Transverse colon (tissue), 4 donors: Measurements from ENCODE around the gene ARRB2. TPM values are rescaled to one million over a fixed set of nuclear protein-coding genes. Genes with fewer than 3 reads are reported as not detected.
"Not testable (repeated sequence)": the region's sequence is repeated elsewhere in the genome, so short reads cannot be mapped to it uniquely, and the experiment has no call there.

Experiments used
- DNase-seq: peaks from one replicate; pipeline ENCODE4 v3.0.0-alpha.2; 2019
- H3K27ac ChIP-seq, 4 donors: fragments of 200-600 bp; sonication (generic); 2 replicates each; pipeline ENCODE4 v1.5.1; 2016 to 2018; ENCODE audit warnings: inconsistent platforms in 4 of 4
- H3K27me3 ChIP-seq: fragments of 200-600 bp; sonication (generic); 2 replicates; pipeline ENCODE4 v1.5.1; 2017; ENCODE audit warnings: inconsistent platforms
- H3K36me3 ChIP-seq, 4 donors: fragments of 200-600 bp; sonication (generic); 2 replicates each; pipeline ENCODE4 v1.5.1; 2017 to 2019; ENCODE audit warnings: inconsistent platforms in 4 of 4
- H3K4me1 ChIP-seq, 4 donors: fragments of 200-600 bp; sonication (generic); 2 replicates each; pipeline ENCODE4 v1.5.1; 2017 to 2020; ENCODE audit warnings: inconsistent platforms in 4 of 4
- H3K4me3 ChIP-seq, 4 donors: fragments of 200-600 bp; sonication (generic); 1 replicate in 1 of 4; 2 replicates in 3 of 4; pipeline versions ENCODE4 v1.5.1 to v1.6.1; 2017 to 2019; ENCODE audit warnings: inconsistent platforms in 4 of 4
- H3K9me3 ChIP-seq, 2 donors: fragments of 200-600 bp; sonication (generic); 2 replicates each; pipeline ENCODE4 v1.5.1; 2017 to 2019; ENCODE audit warnings: inconsistent platforms in 2 of 2
- CTCF ChIP-seq, 5 experiments: fragments of 200-600 bp in 3 of 5; fragments of 450-650 bp in 2 of 5; sonication (generic) in 3 of 5; IDR thresholded peaks; 1 replicate in 2 of 5; 2 replicates in 3 of 5; pipeline ENCODE4 v1.5.1; 2016 to 2017; ENCODE audit warnings: antibody characterized with exemption in 5 of 5, inconsistent platforms in 3 of 5, mild to moderate bottlenecking in 2 of 5, moderate library complexity in 1 of 5
- EP300 ChIP-seq: sonication (generic); formaldehyde crosslinking; IDR thresholded peaks from one replicate; pipeline ENCODE4 v1.6.1; 2017; ENCODE audit warnings: antibody characterized with exemption, low read depth
- POLR2A ChIP-seq: fragments of 450-650 bp; IDR thresholded peaks from one replicate; pipeline ENCODE4 v1.6.1; 2016; ENCODE audit warnings: antibody characterized with exemption, mild to moderate bottlenecking, moderate library complexity
- POLR2AphosphoS5 ChIP-seq, 3 donors: sonication (generic); formaldehyde crosslinking; IDR thresholded peaks; one replicate each; pipeline ENCODE4 v1.6.1; 2016; ENCODE audit warnings: antibody characterized with exemption in 3 of 3
- WGBS, 2 donors: methylation state at CpG; one replicate each; pipeline ENCODE4 v1.1.5; 2018; ENCODE audit warnings: low coverage in 1 of 2; 5-methylcytosine and 5-hydroxymethylcytosine counted together
- in situ Hi-C, 4 donors: fragments of 200-750 bp; cut with MboI; loops; one replicate each; pipeline versions ENCODE4 v1.15.0 to v1.15.1; 2017; ENCODE audit warnings: low sequenced_read_pairs in 3 of 4, low pct_ligation_motif_present in 1 of 4, low pct_unique_long_range_greater_than_20kb in 1 of 4
- intact Hi-C: fragments of 100-400 bp; cut with DNase I; formaldehyde crosslinking; loops from one replicate; pipeline ENCODE4 v1.15.1; 2023; ENCODE audit warnings: low total_unique reads
- total RNA-seq, 4 donors: library from RNA; depleted of rRNA; stranded (reverse); fragments of >200 nt; gene quantifications; one replicate each; pipeline ENCODE4 v1.1.0, GENCODE V29; 2016

Gene ARRB2
- total RNA-seq, 4 donors from 2014 or later: 19.3 to 47.9 (median 36.8) TPM

GRCh38 chr17:4676791-4677190 is 33.6 kb upstream of the ARRB2 start:
- H3K4me1 ChIP-seq: no peaks in the 10 kb centered on the region
- H3K27me3 ChIP-seq: no peaks in the 10 kb centered on the region
- 94% methylated on average over 7 of the region's 7 CpGs; no CpG with 5 or more reads in 1 of the 2 donors for WGBS, 2 donors
- H3K9me3 ChIP-seq: no peaks in the 10 kb centered on the region
- no peak for DNase-seq
- no peak overlapping the region for H3K27ac ChIP-seq
- H3K36me3 ChIP-seq: peaks cover 0 to 60% (median 27%) of the 10 kb centered on the region in 4 donors
- intact Hi-C loops (no loop called here), in situ Hi-C loops (no loop called here)
- no peak overlapping the region for H3K4me3 ChIP-seq
- no peak for TF ChIP-seq POLR2AphosphoS5 (IDR thresholded peaks at IDR 0.05)
- no peak for TF ChIP-seq POLR2A
- no peak for TF ChIP-seq EP300
- TF ChIP-seq CTCF (IDR thresholded peaks at IDR 0.05): no peak

DNA sequence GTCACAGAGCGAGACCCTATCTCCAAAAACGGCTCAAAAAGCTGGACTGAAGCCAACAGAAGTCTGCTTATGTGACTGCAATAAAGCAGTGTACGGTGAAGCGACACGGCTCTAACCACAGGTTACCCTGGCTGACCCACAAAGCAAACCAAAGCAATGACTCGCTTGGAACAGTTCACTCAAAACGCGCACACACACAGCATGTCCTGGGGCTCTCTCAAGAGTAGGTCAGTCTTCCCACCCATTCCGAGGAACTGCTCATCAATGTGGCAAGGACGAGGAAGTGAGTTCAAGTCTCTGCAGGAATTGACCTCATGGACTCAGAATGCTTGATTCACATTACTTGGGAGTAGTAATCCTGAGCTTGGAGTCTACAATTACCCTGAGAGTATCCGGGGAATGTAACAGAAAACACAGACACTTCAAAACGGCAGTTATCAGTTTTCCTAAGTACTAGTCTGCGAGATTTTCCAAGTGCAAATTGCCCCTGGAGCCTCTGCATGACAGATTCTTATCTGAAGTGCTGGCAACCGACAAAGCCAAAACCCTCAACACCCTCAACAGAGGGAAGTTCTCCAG is 31.9 kb upstream of the ARRB2 start:
- intact Hi-C loops (no loop called here), in situ Hi-C loops (no loop called here)
- Histone ChIP-seq H3K4me1 (no peaks in the 10 kb centered on the region), H3K4me3 (no peak overlapping the region), H3K36me3 (peaks cover 0 to 59% (median 27%) of the 10 kb centered on the region in 4 donors), H3K27me3 (no peaks in the 10 kb centered on the region), H3K9me3 (no peaks in the 10 kb centered on the region), H3K27ac (no peak overlapping the region)
- no peak for DNase-seq
- TF ChIP-seq POLR2AphosphoS5 (IDR thresholded peaks at IDR 0.05): no peak
- no peak for TF ChIP-seq CTCF (IDR thresholded peaks at IDR 0.05)
- TF ChIP-seq EP300: no peak
- no peak for TF ChIP-seq POLR2A
- WGBS, 2 donors: 60 to 61% methylated on average over 2 to 14 of the region's 14 CpGs

GRCh38 chr17:4679658-4680057 is 30.8 kb upstream of the ARRB2 start:
- no peak for TF ChIP-seq CTCF (IDR thresholded peaks at IDR 0.05)
- TF ChIP-seq POLR2A: no peak
- TF ChIP-seq EP300: no peak
- TF ChIP-seq POLR2AphosphoS5 (IDR thresholded peaks at IDR 0.05): no peak
- Histone ChIP-seq H3K4me3 (no peak overlapping the region), H3K9me3 (no peaks in the 10 kb centered on the region), H3K4me1 (no peaks in the 10 kb centered on the region), H3K27ac (no peak overlapping the region), H3K36me3 (peaks cover 0 to 50% (median 22%) of the 10 kb centered on the region in 4 donors), H3K27me3 (no peaks in the 10 kb centered on the region)
- in situ Hi-C loops: no loop called here
- WGBS, 2 donors: 86 to 92% methylated on average over 1 to 7 of the region's 7 CpGs
- intact Hi-C loops: no loop called here
- DNase-seq: no peak

DNA sequence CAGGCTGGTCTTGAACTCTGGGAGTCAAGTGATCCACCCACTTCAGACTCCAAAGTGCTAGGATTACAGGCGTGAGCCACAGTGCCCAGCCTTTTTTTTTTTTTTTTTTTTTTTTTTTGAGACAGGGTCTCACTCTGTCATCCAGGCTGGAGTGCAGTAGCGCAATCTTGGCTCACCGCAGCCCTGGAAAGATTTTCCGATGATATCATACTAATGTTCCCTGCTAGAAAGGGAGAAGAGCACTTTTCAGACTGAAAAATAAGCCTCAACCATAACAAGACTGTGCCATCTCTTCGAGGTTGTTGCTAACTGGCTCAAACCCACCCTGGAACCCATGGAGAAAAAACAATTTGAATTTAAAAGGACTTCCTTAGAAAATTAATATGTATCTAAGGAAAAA is 26.7 kb upstream of the ARRB2 start:
- H3K4me3 ChIP-seq, H3K27me3 ChIP-seq, in situ Hi-C loops, H3K9me3 ChIP-seq, intact Hi-C loops, DNase-seq, H3K4me1 ChIP-seq: not testable (repeated sequence)
- Histone ChIP-seq H3K36me3 (peaks cover 0 to 29% (median 10%) of the 10 kb centered on the region in 4 donors), H3K27ac (peak overlapping the region in 2 of 4 donors; percentile 21 to 58)
- 83 to 88% methylated on average over 1 to 5 of the region's 5 CpGs for WGBS, 2 donors

- H3K4me1 ChIP-seq, intact Hi-C loops, H3K27me3 ChIP-seq, H3K9me3 ChIP-seq, in situ Hi-C loops, H3K36me3 ChIP-seq, H3K27ac ChIP-seq, DNase-seq, H3K4me3 ChIP-seq: not testable (repeated sequence)
- WGBS, 2 donors: 85 to 88% methylated on average over 10 to 12 of the region's 12 CpGs
Measured at GRCh38 chr17:4689872-4690271, 20.6 kb upstream of the ARRB2 start.
